HEK293 (cell line): Measurements from ENCODE around the gene SCML2.

Experiments
- CTCF ChIA-PET: fragments of 350-600 bp; formaldehyde crosslinking; extraction: SDS; loops from one replicate; lab custom pipeline; 2021; ENCODE audit warnings: antibody characterized with exemption; lab: Yijun Ruan, JAX
- POLR2A ChIA-PET: fragments of 300-600 bp; formaldehyde crosslinking; extraction: SDS; loops from one replicate; lab custom pipeline; 2020; ENCODE audit warnings: antibody characterized with exemption, inconsistent platforms; lab: Yijun Ruan, JAX
- H3K27ac ChIP-seq: fragments of 200-500 bp; sonication (Bioruptor generic); 2 replicates; pipeline ENCODE4 v1.5.1; 2014; ENCODE audit warnings: low read depth, low read length, control low read depth, inconsistent platforms; ENCODE audit errors: extremely low read depth
- H3K36me3 ChIP-seq, 2 experiments: fragments of 200-500 bp in 1 of 2; sonication (Bioruptor generic) in 1 of 2; 1 replicate in 1 of 2; 2 replicates in 1 of 2; pipeline ENCODE4 v1.5.1; 2014 to 2017; ENCODE audit warnings: inconsistent platforms in 2 of 2, low read length in 2 of 2; ENCODE audit not compliant: control insufficient read depth in 2 of 2, insufficient read depth in 1 of 2
- H3K4me1 ChIP-seq: fragments of 200-500 bp; sonication (Bioruptor generic); 2 replicates; pipeline ENCODE4 v1.5.1; 2014; ENCODE audit warnings: mild to moderate bottlenecking, low read length, inconsistent platforms; ENCODE audit not compliant: control insufficient read depth, insufficient read depth
- H3K4me3 ChIP-seq: 2 replicates; pipeline ENCODE4 v1.5.1; 2011; ENCODE audit warnings: low read depth, mild to moderate bottlenecking, control low read depth, low read length, moderate library complexity
- H3K9me3 ChIP-seq: fragments of 200-500 bp; sonication (Bioruptor generic); 2 replicates; pipeline ENCODE4 v1.5.1; 2014; ENCODE audit warnings: low read depth, low read length, inconsistent platforms; ENCODE audit not compliant: control insufficient read depth, insufficient read depth
- ATF2 ChIP-seq: fragments of 450-650 bp; formaldehyde crosslinking; IDR thresholded peaks from 2 replicates; pipeline ENCODE4 v1.5.1; 2016; ENCODE audit warnings: missing biosample characterization, missing genetic modification characterization, low read depth
- ELK4 ChIP-seq: IDR thresholded peaks from 2 replicates; pipeline ENCODE4 v1.6.1; 2011; ENCODE audit warnings: mild to moderate bottlenecking, low read depth, low read length, borderline replicate concordance
- FEZF1 ChIP-seq: fragments of 450-650 bp; formaldehyde crosslinking; IDR thresholded peaks from 2 replicates; pipeline ENCODE4 v1.5.1; 2016; ENCODE audit warnings: missing biosample characterization, missing genetic modification characterization
- GFI1B ChIP-seq: fragments of 450-650 bp; formaldehyde crosslinking; IDR thresholded peaks from 2 replicates; pipeline ENCODE4 v1.5.1; 2016; ENCODE audit warnings: missing biosample characterization, missing genetic modification characterization
- HIC1 ChIP-seq: fragments of 450-650 bp; formaldehyde crosslinking; IDR thresholded peaks from 2 replicates; pipeline ENCODE4 v1.5.1; 2016; ENCODE audit warnings: missing biosample characterization, missing genetic modification characterization
- KLF10 ChIP-seq: fragments of 450-650 bp; IDR thresholded peaks from 2 replicates; pipeline ENCODE4 v1.5.1; 2018; ENCODE audit warnings: missing biosample characterization, mild to moderate bottlenecking, missing genetic modification characterization
- MZF1 ChIP-seq: fragments of 450-650 bp; formaldehyde crosslinking; IDR thresholded peaks from 2 replicates; pipeline ENCODE4 v1.5.1; 2017; ENCODE audit warnings: missing biosample characterization, missing genetic modification characterization, borderline replicate concordance
- OVOL3 ChIP-seq: fragments of 450-650 bp; formaldehyde crosslinking; IDR thresholded peaks from 2 replicates; pipeline ENCODE4 v1.5.1; 2016; ENCODE audit warnings: missing biosample characterization, missing genetic modification characterization
- SP7 ChIP-seq: fragments of 450-650 bp; formaldehyde crosslinking; IDR thresholded peaks from 2 replicates; pipeline ENCODE4 v1.5.1; 2016; ENCODE audit warnings: missing biosample characterization, missing genetic modification characterization
- TRIM28 ChIP-seq: IDR thresholded peaks from 2 replicates; pipeline ENCODE4 v1.6.1; 2011; ENCODE audit warnings: low read length, control low read depth, borderline replicate concordance
- ZBTB44 ChIP-seq: fragments of 450-650 bp; IDR thresholded peaks from 2 replicates; pipeline ENCODE4 v1.5.1; 2018; ENCODE audit warnings: missing biosample characterization, mild to moderate bottlenecking, missing genetic modification characterization
- ZEB2 ChIP-seq: fragments of 450-650 bp; formaldehyde crosslinking; IDR thresholded peaks from 2 replicates; pipeline ENCODE4 v1.5.1; 2016; ENCODE audit warnings: missing biosample characterization, missing genetic modification characterization
- ZNF146 ChIP-seq: fragments of 450-650 bp; formaldehyde crosslinking; IDR thresholded peaks from 2 replicates; pipeline ENCODE4 v1.5.1; 2016; ENCODE audit warnings: missing biosample characterization, missing genetic modification characterization
- ZNF239 ChIP-seq: fragments of 450-650 bp; formaldehyde crosslinking; IDR thresholded peaks from 2 replicates; pipeline ENCODE4 v1.5.1; 2016; ENCODE audit warnings: missing biosample characterization, missing genetic modification characterization
- ZNF341 ChIP-seq: fragments of 450-650 bp; formaldehyde crosslinking; IDR thresholded peaks from 2 replicates; pipeline ENCODE4; 2016; ENCODE audit warnings: low read depth, missing biosample characterization, missing genetic modification characterization
- ZNF362 ChIP-seq: fragments of 450-650 bp; formaldehyde crosslinking; IDR thresholded peaks from 2 replicates; pipeline ENCODE4 v1.5.1; 2016; ENCODE audit warnings: missing biosample characterization, missing genetic modification characterization
- ZNF366 ChIP-seq: fragments of 450-650 bp; formaldehyde crosslinking; conservative IDR thresholded peaks from 2 replicates; pipeline ENCODE4 v1.5.1; 2016; ENCODE audit warnings: missing biosample characterization, missing genetic modification characterization
- ZNF391 ChIP-seq: fragments of 450-650 bp; formaldehyde crosslinking; IDR thresholded peaks from 2 replicates; pipeline ENCODE4 v1.5.1; 2016; ENCODE audit warnings: low read depth, missing biosample characterization, missing genetic modification characterization, borderline replicate concordance
- ZNF449 ChIP-seq: fragments of 450-650 bp; formaldehyde crosslinking; IDR thresholded peaks from 2 replicates; pipeline ENCODE4 v1.5.1; 2017; ENCODE audit warnings: missing biosample characterization, mild to moderate bottlenecking, missing genetic modification characterization, moderate library complexity
- ZNF580 ChIP-seq: fragments of 450-650 bp; formaldehyde crosslinking; IDR thresholded peaks from 2 replicates; pipeline ENCODE4 v1.5.1; 2016; ENCODE audit warnings: missing biosample characterization, missing genetic modification characterization
- ZNF621 ChIP-seq: fragments of 450-650 bp; formaldehyde crosslinking; IDR thresholded peaks from 2 replicates; pipeline ENCODE4 v1.5.1; 2017; ENCODE audit warnings: missing biosample characterization, missing genetic modification characterization
- ZNF704 ChIP-seq: fragments of 450-650 bp; formaldehyde crosslinking; IDR thresholded peaks from 2 replicates; pipeline ENCODE4 v1.5.1; 2016; ENCODE audit warnings: missing biosample characterization, missing genetic modification characterization
- ZNF776 ChIP-seq: fragments of 450-650 bp; formaldehyde crosslinking; IDR thresholded peaks from 2 replicates; pipeline ENCODE4 v1.5.0; 2017; ENCODE audit warnings: missing biosample characterization, missing genetic modification characterization, borderline replicate concordance
- ZNF837 ChIP-seq: fragments of 450-650 bp; formaldehyde crosslinking; IDR thresholded peaks from 2 replicates; pipeline ENCODE4 v1.5.1; 2016; ENCODE audit warnings: missing biosample characterization, missing genetic modification characterization
- ZNF843 ChIP-seq: fragments of 450-650 bp; formaldehyde crosslinking; IDR thresholded peaks from 2 replicates; pipeline ENCODE4 v1.5.1; 2016; ENCODE audit warnings: missing biosample characterization, missing genetic modification characterization
- ZSCAN5A ChIP-seq: fragments of 450-650 bp; formaldehyde crosslinking; IDR thresholded peaks from 2 replicates; pipeline ENCODE4 v1.5.1; 2016; ENCODE audit warnings: missing biosample characterization, missing genetic modification characterization

The SCML2 gene

GRCh38 chrX:18348047-18348446 is 6.4 kb downstream of the SCML2 start (continued):
- no peak for TF ChIP-seq ZNF391 (tag by site-specific recombination)
- no peak for TF ChIP-seq ZNF776 (tag by site-specific recombination)
- TF ChIP-seq ZNF704 (tag by site-specific recombination): no peak
- 0 out of 2 replicates have a peak, but pooled peaks have one; percentile 15 for TF ChIP-seq KLF10
- TF ChIP-seq SP7 (tag by site-specific recombination): peak; percentile 65; the same call in 1 of the 2 replicates
- peak; percentile 86 for TF ChIP-seq ZNF843 (tag by site-specific recombination)
- 0 out of 2 replicates have a peak, but pooled peaks have one; percentile 42 for TF ChIP-seq MZF1 (tag by site-specific recombination)
- no peak for TF ChIP-seq ELK4
- peak; percentile 87 for TF ChIP-seq GFI1B (tag by site-specific recombination)
- TF ChIP-seq TRIM28: peak; percentile 69
- peak; percentile 57; the same call in 1 of the 2 replicates for TF ChIP-seq ZEB2 (tag by site-specific recombination)
- peak; percentile 95 for TF ChIP-seq ZBTB44
- peak; percentile 25; the same call in 1 of the 2 replicates for TF ChIP-seq ZNF366
- peak; percentile 72 for TF ChIP-seq ZNF341 (tag by site-specific recombination)
- TF ChIP-seq HIC1: peak; percentile 60
- peak; percentile 13; the same call in 1 of the 2 replicates for TF ChIP-seq ATF2 (tag by site-specific recombination)

- ChIA-PET CTCF (no interaction called here), POLR2A (no interaction called here)
- H3K4me3 ChIP-seq: no peak overlapping the region
- no peak overlapping the region for H3K27ac ChIP-seq
- peaks cover 0 to 12% of the 10 kb centered on the region in 2 experiments for H3K36me3 ChIP-seq
- no peaks in the 10 kb centered on the region for H3K4me1 ChIP-seq
- no peaks in the 10 kb centered on the region for H3K9me3 ChIP-seq
- TF ChIP-seq ZNF837 (tag by site-specific recombination) (no peak), ZNF362 (tag by site-specific recombination) (no peak), ZNF146 (tag by site-specific recombination) (peak; percentile 76), ZNF580 (tag by site-specific recombination) (0 out of 2 replicates have a peak, but pooled peaks have one; percentile 26), OVOL3 (tag by site-specific recombination) (no peak), FEZF1 (no peak), ZNF449 (tag by site-specific recombination) (no peak), ZNF621 (no peak), ZSCAN5A (no peak), ZNF239 (no peak)
Measured at GRCh38 chrX:18309401-18309800, 45.1 kb downstream of the SCML2 start.
